ENCODE measurements around the gene HGFAC.

DNA sequence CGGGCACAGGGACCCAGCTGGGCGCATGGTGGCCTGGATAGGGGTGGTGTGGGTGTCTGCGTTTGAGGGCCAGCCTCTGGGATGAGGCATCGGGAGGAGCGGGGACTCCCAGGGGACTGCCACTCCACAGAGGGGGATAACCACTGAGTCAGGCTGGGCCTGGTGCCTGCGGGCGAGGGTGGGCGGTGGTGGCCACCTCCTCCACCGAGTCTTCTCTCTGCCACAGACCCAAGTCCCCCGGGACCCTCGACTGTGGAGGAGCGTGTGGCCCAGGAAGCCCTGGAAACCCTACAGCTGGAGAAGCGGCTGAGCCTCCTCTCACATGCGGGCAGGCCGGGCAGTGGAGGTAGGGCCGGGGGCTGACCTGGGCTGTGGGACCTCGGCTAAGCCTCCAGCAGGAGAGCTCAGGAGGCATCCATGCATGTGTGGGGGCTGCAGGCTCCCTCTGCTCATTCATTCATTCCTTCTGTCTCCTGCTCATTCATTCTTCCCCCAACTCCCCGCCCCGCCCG is 47.7 kb downstream of the HGFAC start:
- TF ChIP-seq POLR2AphosphoS5 (IDR thresholded peaks at IDR 0.05; ENCODE audit: borderline replicate concordance, low read depth, low read length), result no peak
- TF ChIP-seq EZH2 (IDR thresholded peaks at IDR 0.05), result no peak

Measured in SK-N-MC (cell line).